ENCODE data around the gene NAA20. TPM values are rescaled to one million over a fixed set of nuclear protein-coding genes. Genes with fewer than 3 reads are reported as not detected.

NAA20 gene
- total and polyA plus RNA-seq, 9 of the 15 experiments (the other 6 are each of a cell fraction or from before 2014, with no cell fraction given), result 51.4 to 361 (median 84.6) TPM

- Histone ChIP-seq H3K9me3 (replicated peaks; ENCODE audit: control insufficient read depth, insufficient read depth, low read depth, low read length) (no peaks in the 10 kb centered on the region), H3K9ac (ENCODE audit: insufficient read depth in 1 of 2, low read depth in 2 of 2, low read length in 2 of 2) (no peak overlapping the region), H3K4me2 (ENCODE audit: insufficient read depth, low read length) (no peak overlapping the region), H3K4me3 (no peak overlapping the region), H2AFZ (ENCODE audit: low read depth, low read length) (no peak overlapping the region), H3K79me2 (ENCODE audit: control insufficient read depth, insufficient read depth, low read length) (no peaks in the 10 kb centered on the region), H3K36me3 (ENCODE audit: control insufficient read depth, insufficient read depth, low read length) (no peaks in the 10 kb centered on the region), H3K27me3 (ENCODE audit: control insufficient read depth in 2 of 2, insufficient read depth in 2 of 2, low read length in 2 of 2) (peaks cover 0 to 4% of the 10 kb centered on the region in 2 experiments; a peak in 1 of 5 replicates), H3K4me1 (replicated peaks in 1 of 2; ENCODE audit: control insufficient read depth in 2 of 2, insufficient read depth in 2 of 2, low read length in 2 of 2) (no peaks in the 10 kb centered on the region; a peak in 1 of 5 replicates), H4K20me1 (replicated peaks; ENCODE audit: control insufficient read depth, insufficient read depth, low read length) (no peaks in the 10 kb centered on the region), H3K27ac (ENCODE audit: extremely low read depth, low read depth, low read length) (no peak overlapping the region), H3K9me1 (ENCODE audit: control insufficient read depth, insufficient read depth, low read length) (no peaks in the 10 kb centered on the region)
- DNase-seq (ENCODE audit: extremely low read depth in 1 of 4, low spot score in 3 of 4) (no peak), ATAC-seq (no peak), FAIRE-seq (no peak)
- WGBS (ENCODE audit: insufficient coverage, low coverage, missing lambda C conversion rate), result under 1% methylated on average over 12 of the region's 12 CpGs
- ChIA-PET POLR2A (no interaction called here), CTCF (ENCODE audit: low intra/inter-chr PET ratio) (no interaction called here)
- TF ChIP-seq ZSCAN29 (IDR thresholded peaks at IDR 0.05) (no peak), ZFP1 (CRISPR knock-in tag; IDR thresholded peaks at IDR 0.05) (peak; percentile 70; the same call in 1 of the 2 replicates)
- no TSS peak for BruUV-seq (replicated peaks)
- in situ Hi-C loops (cut with MboI), result no loop called here
- intact Hi-C loops (cut with micrococcal nuclease), result no loop called here
These were observed 47.0 kb downstream of the NAA20 start for GRCh38 chr20:20063941-20064702.

DNA sequence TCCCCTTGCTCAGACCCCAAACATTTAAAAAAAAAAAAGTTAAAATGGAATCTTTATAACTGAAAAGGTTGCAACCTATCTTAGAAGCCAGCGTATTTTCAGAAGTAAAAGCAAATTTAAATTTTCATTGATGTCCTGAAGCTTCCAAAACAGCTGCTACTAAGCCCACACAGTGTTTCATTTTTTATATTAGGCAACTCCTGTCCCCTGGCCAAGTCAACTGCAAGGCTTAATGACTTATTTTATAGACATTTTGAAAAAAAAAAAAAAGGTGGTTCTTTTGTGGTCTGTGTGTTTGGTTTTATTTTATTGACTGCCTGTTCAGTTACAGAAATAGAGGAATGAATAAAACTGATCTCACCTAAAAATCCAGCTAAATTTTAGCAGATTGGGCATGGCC is 48.2 kb downstream of the NAA20 start:
- no TSS peak for BruUV-seq (replicated peaks)
- POLR2A ChIA-PET, result interaction anchor here (0.6 kb wide), 1 partner anchor 52 kb away, joined by 3 read pairs; no protein-coding TSS in a partner anchor
- no peaks in the 10 kb centered on the region for H3K9me1 ChIP-seq (ENCODE audit: control insufficient read depth, insufficient read depth, low read length)

More for the DNA sequence above, 48.2 kb downstream of the NAA20 start:
- FAIRE-seq (no peak), ATAC-seq (no peak), DNase-seq (ENCODE audit: extremely low read depth in 1 of 4, low spot score in 3 of 4) (no peak)
- Histone ChIP-seq H3K27ac (ENCODE audit: extremely low read depth, low read depth, low read length) (no peak overlapping the region), H3K9me3 (replicated peaks; ENCODE audit: control insufficient read depth, insufficient read depth, low read depth, low read length) (no peaks in the 10 kb centered on the region), H3K4me3 (no peak overlapping the region), H2AFZ (ENCODE audit: low read depth, low read length) (no peak overlapping the region), H3K79me2 (ENCODE audit: control insufficient read depth, insufficient read depth, low read length) (no peaks in the 10 kb centered on the region), H3K36me3 (ENCODE audit: control insufficient read depth, insufficient read depth, low read length) (no peaks in the 10 kb centered on the region), H4K20me1 (replicated peaks; ENCODE audit: control insufficient read depth, insufficient read depth, low read length) (no peaks in the 10 kb centered on the region), H3K4me2 (ENCODE audit: insufficient read depth, low read length) (no peak overlapping the region), H3K27me3 (ENCODE audit: control insufficient read depth in 2 of 2, insufficient read depth in 2 of 2, low read length in 2 of 2) (peaks cover 0 to 4% of the 10 kb centered on the region in 2 experiments; a peak in 1 of 5 replicates), H3K4me1 (replicated peaks in 1 of 2; ENCODE audit: control insufficient read depth in 2 of 2, insufficient read depth in 2 of 2, low read length in 2 of 2) (no peaks in the 10 kb centered on the region; a peak in 1 of 5 replicates), H3K9ac (ENCODE audit: insufficient read depth in 1 of 2, low read depth in 2 of 2, low read length in 2 of 2) (no peak overlapping the region)
- TF ChIP-seq, protein P1, sequence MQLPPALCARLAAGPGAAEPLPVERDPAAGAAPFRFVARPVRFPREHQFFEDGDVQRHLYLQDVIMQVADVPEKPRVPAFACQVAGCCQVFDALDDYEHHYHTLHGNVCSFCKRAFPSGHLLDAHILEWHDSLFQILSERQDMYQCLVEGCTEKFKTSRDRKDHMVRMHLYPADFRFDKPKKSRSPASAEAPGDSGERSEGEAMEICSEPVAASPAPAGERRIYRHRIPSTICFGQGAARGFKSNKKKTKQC (CRISPR knock-in tag; IDR thresholded peaks at IDR 0.05), result no peak
- in situ Hi-C loops (cut with MboI) (no loop called here), intact Hi-C loops (cut with micrococcal nuclease) (no loop called here)
- 0% methylated on average over 1 of the region's 1 CpG for WGBS (ENCODE audit: insufficient coverage, low coverage, missing lambda C conversion rate)
- CTCF ChIA-PET (ENCODE audit: low intra/inter-chr PET ratio), result no interaction called here

Measured in K562 (cell line).